HL-60/S4 treated with retinoic acid at 250 ng/mL for 4 days and 3 days (cell line): ENCODE results near the gene FMNL3.
"Not testable (repeated sequence)": the region's sequence is repeated elsewhere in the genome, so short reads cannot be mapped to it uniquely, and the experiment has no call there.

Experiments
- in situ Hi-C: fragments of 300-500 bp; cut with MboI; formaldehyde crosslinking; loops from 2 replicates; pipeline ENCODE4 v1.7.0; 2022; ENCODE audit warnings: low sequenced_read_pairs

Gene FMNL3, protein sequence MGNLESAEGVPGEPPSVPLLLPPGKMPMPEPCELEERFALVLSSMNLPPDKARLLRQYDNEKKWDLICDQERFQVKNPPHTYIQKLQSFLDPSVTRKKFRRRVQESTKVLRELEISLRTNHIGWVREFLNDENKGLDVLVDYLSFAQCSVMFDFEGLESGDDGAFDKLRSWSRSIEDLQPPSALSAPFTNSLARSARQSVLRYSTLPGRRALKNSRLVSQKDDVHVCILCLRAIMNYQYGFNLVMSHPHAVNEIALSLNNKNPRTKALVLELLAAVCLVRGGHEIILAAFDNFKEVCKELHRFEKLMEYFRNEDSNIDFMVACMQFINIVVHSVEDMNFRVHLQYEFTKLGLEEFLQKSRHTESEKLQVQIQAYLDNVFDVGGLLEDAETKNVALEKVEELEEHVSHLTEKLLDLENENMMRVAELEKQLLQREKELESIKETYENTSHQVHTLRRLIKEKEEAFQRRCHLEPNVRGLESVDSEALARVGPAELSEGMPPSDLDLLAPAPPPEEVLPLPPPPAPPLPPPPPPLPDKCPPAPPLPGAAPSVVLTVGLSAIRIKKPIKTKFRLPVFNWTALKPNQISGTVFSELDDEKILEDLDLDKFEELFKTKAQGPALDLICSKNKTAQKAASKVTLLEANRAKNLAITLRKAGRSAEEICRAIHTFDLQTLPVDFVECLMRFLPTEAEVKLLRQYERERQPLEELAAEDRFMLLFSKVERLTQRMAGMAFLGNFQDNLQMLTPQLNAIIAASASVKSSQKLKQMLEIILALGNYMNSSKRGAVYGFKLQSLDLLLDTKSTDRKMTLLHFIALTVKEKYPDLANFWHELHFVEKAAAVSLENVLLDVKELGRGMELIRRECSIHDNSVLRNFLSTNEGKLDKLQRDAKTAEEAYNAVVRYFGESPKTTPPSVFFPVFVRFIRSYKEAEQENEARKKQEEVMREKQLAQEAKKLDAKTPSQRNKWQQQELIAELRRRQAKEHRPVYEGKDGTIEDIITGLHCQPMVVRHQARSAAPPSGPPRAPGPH

DNA sequence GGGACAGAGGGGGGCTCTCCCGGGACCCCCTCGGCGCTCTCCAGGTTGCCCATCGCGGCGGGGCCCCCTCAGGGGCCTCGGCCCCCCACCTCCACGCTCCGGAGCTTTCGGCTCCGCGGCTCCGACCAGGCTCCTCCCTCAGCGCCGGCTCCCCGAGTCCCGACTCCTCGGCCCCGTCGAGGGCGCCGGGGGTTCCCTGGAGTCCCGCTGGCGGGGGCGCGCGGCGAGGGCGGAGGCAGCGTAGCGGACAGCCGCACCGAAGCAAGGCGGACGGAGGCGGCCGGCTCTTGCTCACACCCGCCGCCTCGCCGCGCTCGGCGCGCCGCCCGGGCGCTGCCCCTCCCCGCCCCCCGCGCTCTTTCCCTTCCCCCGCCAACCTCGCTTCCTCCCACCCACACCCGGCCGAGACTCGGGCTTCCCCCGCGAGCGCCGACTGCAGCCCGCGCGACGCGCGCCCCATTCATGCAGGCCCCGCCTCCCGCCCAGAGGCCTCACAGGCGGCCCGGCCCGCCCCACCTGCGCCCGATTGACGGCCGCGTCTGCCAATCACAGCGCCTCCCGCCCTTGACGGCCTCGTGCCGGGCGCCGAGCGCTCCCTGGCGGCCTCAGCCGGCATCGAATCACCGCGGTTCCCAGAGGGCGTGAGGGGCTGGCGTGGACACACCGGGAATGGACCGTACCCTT is at the start of gene FMNL3:
TSS of gene FMNL3 (minus strand) at position 278 of the 684 bp plus-strand sequence. CDS start at position 53, 225 bp downstream.
- in situ Hi-C loops: no loop called here

- in situ Hi-C loops: no loop called here
These were observed 43.8 kb upstream of the FMNL3 start for GRCh38 chr12:49750996-49751393.

- in situ Hi-C loops: no loop called here
These were observed 43.1 kb upstream of the FMNL3 start for GRCh38 chr12:49750027-49750995.

- in situ Hi-C loops: no loop called here
These were observed 41.6 kb upstream of the FMNL3 start for GRCh38 chr12:49748800-49749199.

GRCh38 chr12:49748306-49748705 is 41.1 kb upstream of the FMNL3 start:
- in situ Hi-C loops: no loop called here

DNA sequence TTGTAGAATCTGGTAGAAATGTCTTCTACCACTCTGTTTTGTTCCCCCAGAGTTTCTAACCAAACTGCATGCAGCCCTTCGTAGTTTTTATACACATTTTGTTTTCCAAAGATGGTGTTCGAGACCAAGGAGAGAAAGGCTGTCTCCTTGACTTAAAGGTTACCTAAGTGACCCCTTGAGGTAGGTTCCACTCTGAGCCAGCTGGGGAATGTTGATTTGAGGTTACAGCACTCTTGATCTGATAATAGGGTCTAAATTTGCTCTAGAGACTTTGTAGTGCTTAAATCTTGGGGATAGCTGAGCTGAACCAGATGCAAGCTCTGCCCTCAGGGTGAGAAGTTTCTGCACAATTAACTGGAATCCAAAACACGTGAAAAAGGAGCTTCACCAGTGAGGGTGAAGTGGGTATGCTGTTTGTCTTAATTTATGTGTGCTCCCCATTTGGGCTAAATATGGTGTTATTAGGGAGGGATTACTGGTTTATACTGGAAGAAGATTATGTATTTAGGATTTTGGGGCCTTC is 37.2 kb upstream of the FMNL3 start:
- in situ Hi-C loops: no loop called here

DNA sequence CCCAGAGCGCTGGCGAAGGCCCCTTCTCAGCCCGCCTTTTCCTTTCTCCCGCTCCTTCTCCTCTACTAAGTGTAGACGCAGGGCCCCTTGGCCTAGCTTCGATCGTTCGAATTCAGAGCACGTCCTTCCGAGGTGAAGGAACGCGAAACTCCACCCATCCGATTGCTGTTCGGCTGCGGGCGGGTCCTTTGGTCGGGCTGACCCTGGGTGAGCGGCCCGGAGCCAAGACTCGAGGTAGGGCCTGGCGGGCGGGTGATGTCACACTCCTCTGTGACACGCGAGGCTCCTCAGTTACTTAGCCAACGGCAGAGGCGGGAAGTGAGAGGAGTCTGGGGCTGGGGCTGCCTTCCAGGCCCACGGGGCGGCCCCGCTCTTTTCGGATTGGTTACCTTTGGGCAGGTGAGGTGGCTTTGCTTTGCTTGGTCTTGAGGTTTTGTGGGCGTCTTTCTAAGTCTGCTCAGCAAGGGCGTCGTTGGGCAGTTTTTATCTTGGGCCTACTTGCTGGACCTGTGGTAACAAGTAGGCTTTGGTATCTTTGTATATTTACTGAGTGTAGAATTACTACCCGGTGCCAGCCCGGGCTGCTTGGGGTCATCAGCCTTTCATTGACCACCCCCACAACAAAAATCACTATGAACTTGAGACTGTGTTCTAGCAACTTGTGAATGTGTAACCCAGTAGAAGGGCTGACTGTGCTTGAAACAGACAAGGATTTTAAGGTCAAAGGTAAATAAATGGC is 34.8 kb upstream of the FMNL3 start:
- in situ Hi-C loops: no loop called here

- in situ Hi-C loops: no loop called here
These were observed 34.0 kb upstream of the FMNL3 start, which contains the start of gene TMBIM6 for GRCh38 chr12:49740930-49741881. TMBIM6 (plus strand) TSS chr12:49741557; CDS start chr12:49752494, 10,937 bp downstream.

GRCh38 chr12:49740277-49740676 is 33.1 kb upstream of the FMNL3 start:
- in situ Hi-C loops: not testable (repeated sequence)

GRCh38 chr12:49738721-49739120 is 31.5 kb upstream of the FMNL3 start:
- in situ Hi-C loops: not testable (repeated sequence)

- in situ Hi-C loops: not testable (repeated sequence)
These were observed 27.7 kb upstream of the FMNL3 start for GRCh38 chr12:49734900-49735299.

GRCh38 chr12:49733219-49734017 is 26.2 kb upstream of the FMNL3 start:
- in situ Hi-C loops: no loop called here

DNA sequence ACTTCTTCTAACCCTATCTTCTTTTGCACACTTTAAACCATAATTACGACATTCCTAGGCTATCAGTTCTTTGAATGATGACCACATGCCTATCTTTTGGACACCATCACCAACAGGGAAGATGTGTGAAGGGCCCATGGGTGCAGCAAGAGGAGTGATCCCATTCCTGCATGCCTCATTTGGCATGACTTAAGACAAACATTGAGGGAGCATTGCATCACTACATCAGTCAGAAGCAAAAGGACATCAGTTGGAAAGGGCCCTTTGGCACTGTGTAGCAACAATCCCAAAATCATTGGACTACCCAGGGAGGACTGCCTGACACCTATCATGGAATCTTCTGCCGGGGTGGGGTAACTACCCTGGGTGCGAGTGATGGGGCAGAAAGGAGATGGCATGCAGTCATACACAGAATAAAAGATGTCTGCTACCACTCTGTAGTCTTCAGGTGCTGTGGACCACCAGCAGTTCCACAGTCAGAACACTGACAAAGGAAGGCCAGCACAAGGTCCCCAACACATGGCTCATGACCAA is 23.4 kb upstream of the FMNL3 start:
- in situ Hi-C loops: no loop called here

- in situ Hi-C loops: no loop called here
These were observed 22.8 kb upstream of the FMNL3 start for GRCh38 chr12:49730050-49730449.

GRCh38 chr12:49728446-49728845 is 21.2 kb upstream of the FMNL3 start:
- in situ Hi-C loops: no loop called here

DNA sequence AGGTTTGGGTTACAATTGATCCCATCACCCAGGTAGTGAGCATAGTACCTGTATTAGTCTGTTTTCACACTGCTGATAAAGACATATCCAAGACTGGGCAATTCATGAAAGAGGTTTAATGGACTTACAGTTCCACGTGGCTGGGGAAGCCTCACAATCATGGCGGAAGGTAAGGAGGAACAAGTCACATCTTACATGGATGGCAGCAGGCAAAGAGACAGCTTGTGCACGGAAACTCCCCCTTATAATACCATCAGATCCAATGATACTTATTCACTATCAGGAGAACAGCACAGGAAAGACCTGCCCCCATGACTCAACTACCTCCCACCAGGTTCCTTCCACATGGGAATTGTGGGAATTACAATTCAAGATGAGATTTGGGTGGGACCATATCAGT is 14.2 kb upstream of the FMNL3 start:
- in situ Hi-C loops: not testable (repeated sequence)

DNA sequence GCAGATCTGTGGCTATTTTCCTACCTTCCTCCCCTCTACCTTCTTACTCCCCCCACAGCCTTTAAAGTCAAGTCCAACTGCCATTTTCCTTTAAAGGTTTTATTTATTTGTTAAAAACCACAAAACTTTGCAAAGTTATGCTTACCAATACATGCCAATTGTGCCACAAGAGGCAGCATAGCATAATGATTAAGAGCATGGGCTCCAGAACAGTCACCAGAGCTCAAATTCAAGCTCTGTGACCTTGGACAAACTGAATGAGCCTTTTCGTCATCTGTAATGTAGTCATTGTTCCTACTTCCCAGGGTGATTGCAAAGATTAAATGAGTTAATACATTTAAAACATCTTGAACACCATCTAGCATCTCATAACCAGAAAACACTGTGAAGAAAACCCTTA is 13.0 kb upstream of the FMNL3 start:
- in situ Hi-C loops: no loop called here
